Measurements from ENCODE around the gene ASCC1. TPM values are rescaled to one million over a fixed set of nuclear protein-coding genes. Genes with fewer than 3 reads are reported as not detected.

ASCC1 gene
- total and polyA plus RNA-seq, 4 experiments from 2014 or later, result 14.3 to 24.9 (median 18.6) TPM

DNA sequence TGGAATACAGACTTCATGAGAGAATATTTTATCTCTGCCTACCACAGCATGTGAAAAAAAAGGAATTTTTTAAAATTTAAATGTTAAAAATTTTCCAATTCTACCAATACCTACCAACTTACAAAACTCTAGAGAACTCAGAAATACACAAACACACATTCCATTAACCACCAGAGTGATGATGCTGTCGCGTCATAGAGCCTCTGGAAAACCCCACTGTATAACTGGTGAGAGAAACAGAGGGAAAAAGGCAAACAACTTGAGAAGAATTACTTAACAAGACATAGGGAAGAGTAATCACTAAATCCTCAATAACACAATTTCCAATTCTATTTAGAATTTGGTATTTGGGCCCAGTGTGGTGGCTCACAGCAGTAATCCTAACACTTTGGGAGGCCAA lies 121.5 kb downstream of the ASCC1 start:
- peaks cover 0 to 5% (median 0%) of the 10 kb centered on the region in 8 donors for H3K9me3 Mint-ChIP-seq
- CTCF ChIA-PET (ENCODE audit: partially characterized antibody), result interaction anchor here (2.1 to 2.7 kb wide), 2 partner anchors 31 to 46 kb away, joined by 10 to 13 read pairs; no protein-coding TSS in a partner anchor
- Histone ChIP-seq H3K36me3 (ENCODE audit: insufficient read depth, low read length) (no peaks in the 10 kb centered on the region), H3K4me1 (ENCODE audit: insufficient read depth, low read length) (peaks cover 18% of the 10 kb centered on the region), H3K27ac (ENCODE audit: low read depth, low read length) (no peak overlapping the region), H3K9me3 (ENCODE audit: control insufficient read depth in 1 of 2, low read length in 2 of 2) (no peaks in the 10 kb centered on the region), H3K27me3 (ENCODE audit: insufficient read depth, low read length) (no peaks in the 10 kb centered on the region), H3K4me3 (ENCODE audit: low read length in 2 of 2) (no peak overlapping the region)
- no peak overlapping the region for H3K27ac Mint-ChIP-seq
- peaks cover 22 to 27% (median 23%) of the 10 kb centered on the region in 4 donors for H3K4me1 Mint-ChIP-seq
- H3K27me3 Mint-ChIP-seq, result no peaks in the 10 kb centered on the region
- no peak for DNase-seq
- POLR2A ChIA-PET (ENCODE audit: partially characterized antibody), result interaction anchor here (0.9 to 14.0 kb wide), 5 partner anchors 9 to 161 kb away, joined by 3 to 230 read pairs (median 3); no protein-coding TSS in a partner anchor
- H3K4me3 Mint-ChIP-seq, result no peak overlapping the region
- H3K36me3 Mint-ChIP-seq, result peaks cover 18 to 23% of the 10 kb centered on the region in 2 donors
- intact Hi-C loops (cut with micrococcal nuclease), result no loop called here

DNA sequence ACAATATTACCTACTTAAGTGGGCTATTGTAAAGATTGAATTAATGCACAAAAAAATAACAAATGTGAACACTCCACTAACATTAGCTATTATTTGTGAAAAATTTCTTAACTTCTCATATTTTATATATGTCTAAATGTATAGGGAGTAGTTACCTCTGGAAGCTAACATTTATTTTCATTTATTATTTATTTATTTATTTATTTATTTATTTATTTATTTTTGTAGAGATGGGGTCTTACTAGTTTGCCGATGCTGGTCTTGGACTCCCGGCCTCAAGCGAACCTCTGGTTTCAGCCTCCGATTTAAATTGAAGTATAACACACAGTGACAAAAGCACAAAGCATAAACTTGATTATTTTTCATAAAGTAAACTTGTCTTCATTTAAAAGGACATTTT lies 122.6 kb downstream of the ASCC1 start:
- no peaks in the 10 kb centered on the region for H3K36me3 ChIP-seq (ENCODE audit: insufficient read depth, low read length)
- peaks cover 26% of the 10 kb centered on the region for H3K4me1 ChIP-seq (ENCODE audit: insufficient read depth, low read length)
- H3K27me3 Mint-ChIP-seq, result no peaks in the 10 kb centered on the region
- peaks cover 0 to 5% (median 0%) of the 10 kb centered on the region in 8 donors for H3K9me3 Mint-ChIP-seq
- no peak overlapping the region for H3K4me3 ChIP-seq (ENCODE audit: low read length in 2 of 2)
- H3K27ac Mint-ChIP-seq, result no peak overlapping the region
- intact Hi-C loops (cut with micrococcal nuclease), result no loop called here
- peaks cover 17 to 18% of the 10 kb centered on the region in 2 donors for H3K36me3 Mint-ChIP-seq
- ChIA-PET CTCF (ENCODE audit: partially characterized antibody) (interaction anchor here (0.5 to 2.7 kb wide), 6 partner anchors 9 to 235 kb away, joined by 3 to 13 read pairs (median 4); no protein-coding TSS in a partner anchor), POLR2A (ENCODE audit: partially characterized antibody) (interaction anchor here (1.1 to 14.0 kb wide), 4 partner anchors 13 to 226 kb away, joined by 3 to 230 read pairs (median 3); no protein-coding TSS in a partner anchor)
- H3K9me3 ChIP-seq (ENCODE audit: control insufficient read depth in 1 of 2, low read length in 2 of 2), result no peaks in the 10 kb centered on the region
- peaks cover 23 to 32% (median 30%) of the 10 kb centered on the region in 4 donors for H3K4me1 Mint-ChIP-seq
- no peak for DNase-seq
- no peak overlapping the region for H3K4me3 Mint-ChIP-seq
- no peak overlapping the region for H3K27ac ChIP-seq (ENCODE audit: low read depth, low read length)
- H3K27me3 ChIP-seq (ENCODE audit: insufficient read depth, low read length), result no peaks in the 10 kb centered on the region

GRCh38 chr10:72092987-72093386 lies 123.1 kb downstream of the ASCC1 start:
- Histone ChIP-seq H3K36me3 (ENCODE audit: insufficient read depth, low read length) (no peaks in the 10 kb centered on the region), H3K27ac (ENCODE audit: low read depth, low read length) (no peak overlapping the region), H3K9me3 (ENCODE audit: control insufficient read depth in 1 of 2, low read length in 2 of 2) (no peaks in the 10 kb centered on the region), H3K4me1 (ENCODE audit: insufficient read depth, low read length) (peaks cover 26% of the 10 kb centered on the region), H3K4me3 (ENCODE audit: low read length in 2 of 2) (no peak overlapping the region), H3K27me3 (ENCODE audit: insufficient read depth, low read length) (no peaks in the 10 kb centered on the region)
- peaks cover 0 to 7% (median 0%) of the 10 kb centered on the region in 8 donors for H3K9me3 Mint-ChIP-seq
- no peak for DNase-seq
- H3K4me3 Mint-ChIP-seq, result no peak overlapping the region
- peaks cover 18 to 21% of the 10 kb centered on the region in 2 donors for H3K36me3 Mint-ChIP-seq
- ChIA-PET POLR2A (ENCODE audit: partially characterized antibody) (interaction anchor here (1.1 to 14.0 kb wide), 4 partner anchors 13 to 226 kb away, joined by 3 to 230 read pairs (median 3); no protein-coding TSS in a partner anchor), CTCF (ENCODE audit: partially characterized antibody) (interaction anchor here (1.2 to 2.7 kb wide), 5 partner anchors 9 to 235 kb away, joined by 3 to 13 read pairs (median 4); no protein-coding TSS in a partner anchor)
- peaks cover 0 to 2% of the 10 kb centered on the region in 2 donors for H3K27me3 Mint-ChIP-seq
- peaks cover 23 to 36% (median 30%) of the 10 kb centered on the region in 4 donors for H3K4me1 Mint-ChIP-seq
- intact Hi-C loops (cut with micrococcal nuclease), result no loop called here
- no peak overlapping the region for H3K27ac Mint-ChIP-seq

DNA sequence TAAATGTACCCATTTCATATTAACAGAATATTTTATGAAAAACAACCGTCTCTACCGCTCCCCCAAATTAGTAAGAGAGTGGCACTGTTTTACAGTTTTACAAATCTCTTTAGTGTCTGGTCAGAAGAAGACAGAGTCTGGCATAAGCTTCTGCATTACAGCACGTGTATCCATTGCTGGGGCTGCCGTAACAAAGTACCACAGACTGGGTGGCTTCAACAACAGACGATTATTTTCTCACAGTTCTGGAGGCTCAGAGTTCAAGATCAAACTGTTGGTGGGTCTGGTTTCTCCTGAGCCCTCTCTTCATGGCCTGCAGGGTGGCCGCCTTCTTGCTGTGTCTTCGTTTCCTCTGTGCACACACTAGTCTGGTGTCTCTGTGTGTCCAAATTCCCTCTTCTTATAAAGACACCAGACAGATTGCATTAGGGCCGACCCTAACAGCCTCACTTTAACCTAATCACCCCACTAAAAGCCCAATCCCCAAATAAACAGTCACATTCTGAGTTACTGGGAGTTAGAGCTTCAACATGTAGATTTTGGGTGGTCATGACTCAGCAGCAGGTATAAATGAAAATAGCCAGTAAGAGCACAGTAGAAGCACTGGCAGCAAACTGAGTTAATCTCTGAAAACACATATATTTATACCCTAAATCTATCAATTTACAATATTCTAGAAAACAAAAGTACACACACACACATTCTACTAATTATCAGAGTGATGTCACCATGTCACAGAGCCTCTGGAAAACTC lies 123.7 kb downstream of the ASCC1 start:
- ChIA-PET POLR2A (ENCODE audit: partially characterized antibody) (interaction anchor here (1.6 to 14.0 kb wide), 4 partner anchors 13 to 226 kb away, joined by 3 to 329 read pairs (median 142); no protein-coding TSS in a partner anchor), CTCF (ENCODE audit: partially characterized antibody) (interaction anchor here (1.0 to 2.1 kb wide), 4 partner anchors 33 to 247 kb away, joined by 3 to 13 read pairs (median 4); no protein-coding TSS in a partner anchor)
- H3K27ac Mint-ChIP-seq, result peak overlapping the region in 3 of 7 donors; percentile 9 to 48 (median 46)
- peaks cover 0 to 7% (median 0%) of the 10 kb centered on the region in 8 donors for H3K9me3 Mint-ChIP-seq
- intact Hi-C loops (cut with micrococcal nuclease), result no loop called here
- no peak overlapping the region for H3K4me3 Mint-ChIP-seq
- peaks cover 18 to 23% of the 10 kb centered on the region in 2 donors for H3K36me3 Mint-ChIP-seq
- no peaks in the 10 kb centered on the region for H3K9me3 ChIP-seq (ENCODE audit: control insufficient read depth in 1 of 2, low read length in 2 of 2)
- no peak for DNase-seq
- H3K27me3 ChIP-seq (ENCODE audit: insufficient read depth, low read length), result no peaks in the 10 kb centered on the region
- H3K4me3 ChIP-seq (ENCODE audit: low read length in 2 of 2), result no peak overlapping the region
- no peaks in the 10 kb centered on the region for H3K36me3 ChIP-seq (ENCODE audit: insufficient read depth, low read length)
- H3K4me1 Mint-ChIP-seq, result peaks cover 23 to 36% (median 30%) of the 10 kb centered on the region in 4 donors
- H3K27me3 Mint-ChIP-seq, result peaks cover 0 to 2% of the 10 kb centered on the region in 2 donors
- peaks cover 26% of the 10 kb centered on the region for H3K4me1 ChIP-seq (ENCODE audit: insufficient read depth, low read length)
- H3K27ac ChIP-seq (ENCODE audit: low read depth, low read length), result no peak overlapping the region

- Mint-ChIP-seq H3K4me1 (peaks cover 23 to 45% (median 33%) of the 10 kb centered on the region in 4 donors), H3K27ac (peak overlapping the region; percentile 97 to 100 (median 100)), H3K4me3 (peak overlapping the region in 6 of 8 donors; percentile 82 to 100 (median 99)), H3K9me3 (peaks cover 0 to 7% (median 0%) of the 10 kb centered on the region in 8 donors), H3K27me3 (peaks cover 0 to 2% of the 10 kb centered on the region in 2 donors), H3K36me3 (peaks cover 13 to 27% of the 10 kb centered on the region in 2 donors)
- DNase-seq, result no peak
- peaks cover 35% of the 10 kb centered on the region for H3K4me1 ChIP-seq (ENCODE audit: insufficient read depth, low read length)
- ChIA-PET CTCF (ENCODE audit: partially characterized antibody) (interaction anchor here (0.7 to 4.1 kb wide), 11 partner anchors 13 to 247 kb away, joined by 3 to 24 read pairs (median 4); partner anchors contain the start of genes ANAPC16 and ASCC1), POLR2A (ENCODE audit: partially characterized antibody) (interaction anchor here (1.2 to 14.0 kb wide), 11 partner anchors 10 to 243 kb away, joined by 5 to 329 read pairs (median 38); partner anchors contain the start of genes ANAPC16 and ASCC1)
- intact Hi-C loops (cut with micrococcal nuclease), result no loop called here
- H3K27ac ChIP-seq (ENCODE audit: low read depth, low read length), result peak overlapping the region; percentile 94
- no peaks in the 10 kb centered on the region for H3K27me3 ChIP-seq (ENCODE audit: insufficient read depth, low read length)
- peaks cover 11% of the 10 kb centered on the region for H3K36me3 ChIP-seq (ENCODE audit: insufficient read depth, low read length)
- no peaks in the 10 kb centered on the region for H3K9me3 ChIP-seq (ENCODE audit: control insufficient read depth in 1 of 2, low read length in 2 of 2)
- no peak overlapping the region for H3K4me3 ChIP-seq (ENCODE audit: low read length in 2 of 2)
These were observed 125.8 kb downstream of the ASCC1 start for GRCh38 chr10:72090326-72090725.

GRCh38 chr10:72089618-72090017 lies 126.5 kb downstream of the ASCC1 start:
- Mint-ChIP-seq H3K9me3 (peaks cover 0 to 6% (median 0%) of the 10 kb centered on the region in 8 donors), H3K27ac (peak overlapping the region; percentile 97 to 100 (median 100)), H3K27me3 (peaks cover 0 to 2% of the 10 kb centered on the region in 2 donors), H3K4me1 (peaks cover 30 to 52% (median 39%) of the 10 kb centered on the region in 4 donors), H3K4me3 (peak overlapping the region; percentile 78 to 100 (median 99)), H3K36me3 (peaks cover 20 to 34% of the 10 kb centered on the region in 2 donors)
- no peaks in the 10 kb centered on the region for H3K27me3 ChIP-seq (ENCODE audit: insufficient read depth, low read length)
- peak in 1 of 5 donors; percentile 40 for DNase-seq
- intact Hi-C loops (cut with micrococcal nuclease), result loop anchor here (1.0 to 10.0 kb wide), 3 partner anchors 18 to 345 kb away; no protein-coding TSS in a partner anchor
- POLR2A ChIA-PET (ENCODE audit: partially characterized antibody), result interaction anchor here (1.1 to 14.0 kb wide), 18 partner anchors 10 to 243 kb away, joined by 3 to 329 read pairs (median 26); partner anchors contain the start of genes ANAPC16, ASCC1 and DDIT4
- H3K9me3 ChIP-seq (ENCODE audit: control insufficient read depth in 1 of 2, low read length in 2 of 2), result no peaks in the 10 kb centered on the region
- CTCF ChIA-PET (ENCODE audit: partially characterized antibody), result interaction anchor here (0.5 to 4.1 kb wide), 17 partner anchors 10 to 771 kb away, joined by 3 to 24 read pairs (median 4); partner anchors contain the start of genes ANAPC16 and ASCC1
- peak overlapping the region in 1 of 2 donors; percentile 12 for H3K4me3 ChIP-seq (ENCODE audit: low read length in 2 of 2)
- H3K27ac ChIP-seq (ENCODE audit: low read depth, low read length), result peak overlapping the region; percentile 94
- peaks cover 18% of the 10 kb centered on the region for H3K36me3 ChIP-seq (ENCODE audit: insufficient read depth, low read length)
- peaks cover 42% of the 10 kb centered on the region for H3K4me1 ChIP-seq (ENCODE audit: insufficient read depth, low read length)

Measured in CD4-positive, alpha-beta memory T cell (primary cell).